ENCODE data around the gene BHMT2.

Gene BHMT2, protein sequence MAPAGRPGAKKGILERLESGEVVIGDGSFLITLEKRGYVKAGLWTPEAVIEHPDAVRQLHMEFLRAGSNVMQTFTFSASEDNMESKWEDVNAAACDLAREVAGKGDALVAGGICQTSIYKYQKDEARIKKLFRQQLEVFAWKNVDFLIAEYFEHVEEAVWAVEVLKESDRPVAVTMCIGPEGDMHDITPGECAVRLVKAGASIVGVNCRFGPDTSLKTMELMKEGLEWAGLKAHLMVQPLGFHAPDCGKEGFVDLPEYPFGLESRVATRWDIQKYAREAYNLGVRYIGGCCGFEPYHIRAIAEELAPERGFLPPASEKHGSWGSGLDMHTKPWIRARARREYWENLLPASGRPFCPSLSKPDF

DNA sequence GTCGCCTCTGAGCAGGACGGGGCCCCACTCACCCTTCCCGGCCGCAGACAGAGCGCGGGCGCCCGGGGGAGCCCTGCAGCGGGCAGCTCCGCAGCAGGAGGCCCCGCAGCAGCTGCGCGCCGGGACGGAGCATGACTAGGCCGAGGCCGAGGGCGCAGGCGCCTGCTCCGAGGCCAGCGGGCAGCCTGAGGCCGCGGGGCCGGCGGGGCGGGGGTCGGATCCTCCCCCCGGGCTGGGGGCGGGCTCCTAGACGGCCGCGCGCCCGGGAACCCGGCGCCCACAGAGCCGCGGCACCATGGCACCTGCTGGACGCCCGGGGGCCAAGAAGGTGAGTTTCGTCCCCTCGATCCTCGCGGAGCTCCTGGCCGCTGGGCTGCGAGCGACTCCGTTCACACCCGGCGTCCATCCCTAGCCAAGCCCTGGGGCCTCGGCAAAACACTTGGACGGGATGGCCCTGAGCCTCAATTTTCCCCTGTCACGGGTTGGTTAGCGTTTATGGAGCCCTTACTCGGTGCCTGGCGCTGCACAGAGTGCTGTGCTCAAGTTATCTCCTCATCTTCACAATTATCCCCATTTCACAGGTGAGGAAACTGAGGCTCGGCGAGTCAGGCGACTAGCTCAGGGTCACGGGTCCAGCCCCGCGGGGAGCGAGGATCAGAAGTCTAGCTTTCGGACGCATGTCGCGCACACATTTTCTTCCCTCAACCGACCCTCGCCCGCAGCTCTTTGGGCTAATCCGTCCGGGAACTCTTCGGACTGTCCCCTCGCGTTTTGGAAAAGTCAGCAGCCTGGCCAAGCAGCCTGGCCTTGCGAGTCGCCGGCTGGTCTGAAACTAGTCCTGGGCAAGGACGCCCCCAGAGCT, at the start of gene BHMT2, which contains the start of gene DMGDH:
TSS of gene BHMT2 (plus strand) at position 280 of the 862 bp plus-strand sequence. CDS start at position 296, 16 bp downstream.
TSS of gene DMGDH (minus strand) at position 187 of the 862 bp plus-strand sequence. CDS start at position 133, 54 bp downstream.
- TF ChIP-seq, protein P1, sequence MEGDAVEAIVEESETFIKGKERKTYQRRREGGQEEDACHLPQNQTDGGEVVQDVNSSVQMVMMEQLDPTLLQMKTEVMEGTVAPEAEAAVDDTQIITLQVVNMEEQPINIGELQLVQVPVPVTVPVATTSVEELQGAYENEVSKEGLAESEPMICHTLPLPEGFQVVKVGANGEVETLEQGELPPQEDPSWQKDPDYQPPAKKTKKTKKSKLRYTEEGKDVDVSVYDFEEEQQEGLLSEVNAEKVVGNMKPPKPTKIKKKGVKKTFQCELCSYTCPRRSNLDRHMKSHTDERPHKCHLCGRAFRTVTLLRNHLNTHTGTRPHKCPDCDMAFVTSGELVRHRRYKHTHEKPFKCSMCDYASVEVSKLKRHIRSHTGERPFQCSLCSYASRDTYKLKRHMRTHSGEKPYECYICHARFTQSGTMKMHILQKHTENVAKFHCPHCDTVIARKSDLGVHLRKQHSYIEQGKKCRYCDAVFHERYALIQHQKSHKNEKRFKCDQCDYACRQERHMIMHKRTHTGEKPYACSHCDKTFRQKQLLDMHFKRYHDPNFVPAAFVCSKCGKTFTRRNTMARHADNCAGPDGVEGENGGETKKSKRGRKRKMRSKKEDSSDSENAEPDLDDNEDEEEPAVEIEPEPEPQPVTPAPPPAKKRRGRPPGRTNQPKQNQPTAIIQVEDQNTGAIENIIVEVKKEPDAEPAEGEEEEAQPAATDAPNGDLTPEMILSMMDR (IDR thresholded peaks at IDR 0.05), result no peak
- Histone ChIP-seq H3K27ac (no peak within 1 kb of the TSS), H3K4me3 (peak within 1 kb of the TSS; percentile 66)
- no peak for DNase-seq (ENCODE audit: low spot score)

DNA sequence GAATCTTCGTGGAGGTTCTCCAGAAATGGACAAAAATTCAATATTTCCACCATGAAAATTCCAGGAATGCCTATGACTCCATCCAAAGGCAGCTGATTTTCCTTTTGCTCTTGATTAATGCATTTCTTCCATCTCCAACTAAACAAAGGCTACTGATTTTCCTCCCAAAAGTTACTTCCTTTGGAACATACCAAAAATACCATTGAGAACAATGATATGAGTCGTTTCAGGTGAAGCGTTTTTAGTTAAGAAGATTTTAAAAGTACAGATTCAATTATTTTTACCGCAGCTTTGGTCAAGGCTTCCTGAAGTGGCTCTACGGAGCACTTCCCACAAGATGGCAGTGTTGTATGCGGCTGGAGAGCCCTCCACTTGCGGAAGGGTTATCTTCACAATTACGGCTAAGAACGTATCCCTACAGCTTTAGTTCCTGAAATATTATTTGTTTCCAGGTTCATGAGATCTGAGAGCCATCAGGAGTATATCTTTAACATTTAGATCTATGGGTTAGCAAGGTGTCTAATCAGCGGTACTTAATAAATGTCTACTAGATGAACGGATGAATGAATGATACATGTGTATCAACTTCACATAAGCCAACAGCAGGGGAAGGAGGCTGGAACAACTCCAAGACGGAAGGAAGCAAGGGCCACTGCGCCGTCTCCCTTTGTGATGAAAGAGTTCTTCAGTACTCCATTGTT, 48.6 kb upstream of the BHMT2 start:
- TF ChIP-seq, protein P1 (IDR thresholded peaks at IDR 0.05), result peak; percentile 62
- no peak overlapping the region for H3K27ac ChIP-seq
- peak overlapping the region; percentile 46 for H3K4me3 ChIP-seq
- no peak for DNase-seq (ENCODE audit: low spot score)

DNA sequence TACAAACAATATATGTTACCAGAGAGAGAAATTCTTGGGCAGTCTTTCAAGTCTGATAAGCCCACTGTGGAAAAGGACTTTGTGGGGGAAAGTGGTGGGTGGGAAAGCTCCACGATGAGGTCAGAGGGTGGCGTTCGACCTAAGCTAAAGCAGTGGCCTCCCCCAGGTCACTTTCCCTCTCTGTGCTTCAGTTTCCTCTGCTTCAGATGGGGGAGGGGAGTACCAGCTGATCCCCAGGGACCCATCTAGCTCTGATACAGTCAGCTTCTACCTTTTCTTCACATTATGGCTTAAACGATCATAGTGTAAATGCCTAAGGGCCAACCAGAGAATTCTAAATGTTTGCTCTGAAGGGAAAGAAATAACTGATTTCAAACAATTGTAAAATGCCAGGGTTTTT, 47.8 kb upstream of the BHMT2 start:
- H3K27ac ChIP-seq, result no peak overlapping the region
- no peak for DNase-seq (ENCODE audit: low spot score)
- H3K4me3 ChIP-seq, result no peak overlapping the region
- TF ChIP-seq, protein P1 (IDR thresholded peaks at IDR 0.05), result no peak

DNA sequence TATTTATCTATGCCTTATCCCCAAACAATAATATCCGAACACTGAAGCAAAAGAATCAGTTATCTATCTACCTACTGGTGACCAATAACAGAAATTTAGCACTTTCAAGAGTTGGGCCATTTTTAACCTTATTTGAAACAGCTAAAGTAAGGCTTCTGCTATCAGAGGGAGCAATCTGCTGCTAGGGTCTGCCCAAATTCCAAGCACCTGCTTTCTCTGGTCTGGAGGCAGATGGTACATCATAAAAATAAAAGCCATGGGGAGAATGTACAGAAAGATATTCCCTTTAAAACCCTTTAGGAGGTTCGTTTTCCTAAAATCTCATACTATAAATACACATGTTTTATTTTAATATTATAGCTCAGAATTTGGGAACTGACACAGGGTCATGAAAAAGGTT, 46.8 kb upstream of the BHMT2 start:
- Histone ChIP-seq H3K4me3 (no peak overlapping the region), H3K27ac (no peak overlapping the region)
- TF ChIP-seq, protein P1 (IDR thresholded peaks at IDR 0.05), result no peak
- no peak for DNase-seq (ENCODE audit: low spot score)

DNA sequence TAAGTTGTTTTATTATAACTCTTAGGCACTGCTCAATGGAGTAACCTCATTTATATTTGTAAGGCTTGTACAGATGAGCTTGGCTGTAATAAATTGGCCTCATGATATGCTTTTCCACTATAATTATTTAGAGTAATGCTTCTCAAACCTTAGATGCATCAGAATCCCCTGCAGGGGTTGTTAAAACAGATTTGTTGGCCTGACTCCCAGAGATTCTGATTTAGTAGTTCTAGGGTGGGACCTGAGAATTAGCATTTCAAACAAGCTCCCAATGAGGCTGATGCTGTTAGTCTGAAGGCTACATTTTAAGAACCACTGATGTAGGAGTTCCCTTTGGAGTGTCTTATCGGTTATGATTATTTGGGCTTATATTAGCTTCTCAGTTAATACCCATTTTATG, 46.2 kb upstream of the BHMT2 start:
- H3K4me3 ChIP-seq, result no peak overlapping the region
- TF ChIP-seq, protein P1 (IDR thresholded peaks at IDR 0.05), result no peak
- DNase-seq (ENCODE audit: low spot score), result no peak
- H3K27ac ChIP-seq, result no peak overlapping the region

DNA sequence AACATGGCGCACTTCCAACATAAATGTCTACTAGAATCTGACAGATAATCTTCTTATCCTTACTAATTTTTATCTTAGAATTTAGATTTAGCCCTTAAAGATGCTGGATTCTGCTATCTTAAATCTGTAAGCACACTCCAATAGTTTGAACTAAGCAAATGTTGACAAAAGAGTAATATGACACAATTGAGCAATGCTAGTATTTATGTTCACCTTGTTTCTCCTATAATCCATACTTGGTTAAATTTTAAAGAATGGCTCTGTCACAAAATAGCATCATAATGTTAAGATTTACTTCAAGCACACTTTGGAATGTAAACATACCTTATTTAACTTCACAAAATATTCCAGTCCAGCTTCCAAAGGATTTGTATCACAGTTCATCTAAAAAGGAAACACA, 45.6 kb upstream of the BHMT2 start:
- no peak for DNase-seq (ENCODE audit: low spot score)
- H3K27ac ChIP-seq, result no peak overlapping the region
- no peak overlapping the region for H3K4me3 ChIP-seq
- TF ChIP-seq, protein P1 (IDR thresholded peaks at IDR 0.05), result no peak

Measured in coronary artery (tissue), 2 donors.